Activated naive CD4-positive, alpha-beta T cell treated with anti-CD3 and anti-CD28 coated beads, Interleukin-2, amount 50 U/mL, for 16 hours (primary cell): Measurements from ENCODE around the gene FAM163B.

Experiments
- DNase-seq: peaks from one replicate; pipeline ENCODE4 v3.0.0-alpha.2; 2020

The FAM163B gene

GRCh38 chr9:133538851-133539833, 70.0 kb downstream of the FAM163B start:
- no peak for DNase-seq

- no peak for DNase-seq
Observed at GRCh38 chr9:133538176-133538575, 71.0 kb downstream of the FAM163B start.

- no peak for DNase-seq
Observed at GRCh38 chr9:133537257-133537656, 71.9 kb downstream of the FAM163B start.

DNA sequence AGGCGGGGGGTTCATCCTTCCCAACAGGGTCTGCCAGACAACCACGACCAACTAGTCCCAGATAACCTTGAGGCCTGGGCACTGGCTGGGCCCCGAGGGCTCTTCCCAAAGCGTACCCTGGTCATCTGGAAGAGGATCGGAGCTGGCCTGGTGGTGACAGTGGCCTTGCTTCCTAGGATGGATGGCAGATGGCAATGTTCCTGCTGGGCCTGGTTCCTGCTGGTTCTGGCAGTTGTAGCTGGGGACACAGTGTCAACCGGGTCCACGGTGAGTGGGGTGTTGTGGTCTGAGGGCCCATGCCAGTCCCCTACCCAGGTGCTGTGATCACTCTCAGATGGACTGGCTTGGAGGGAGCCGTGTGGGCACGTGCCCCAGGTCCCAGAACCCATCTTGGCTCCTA, 72.7 kb downstream of the FAM163B start:
- DNase-seq = no peak

DNA sequence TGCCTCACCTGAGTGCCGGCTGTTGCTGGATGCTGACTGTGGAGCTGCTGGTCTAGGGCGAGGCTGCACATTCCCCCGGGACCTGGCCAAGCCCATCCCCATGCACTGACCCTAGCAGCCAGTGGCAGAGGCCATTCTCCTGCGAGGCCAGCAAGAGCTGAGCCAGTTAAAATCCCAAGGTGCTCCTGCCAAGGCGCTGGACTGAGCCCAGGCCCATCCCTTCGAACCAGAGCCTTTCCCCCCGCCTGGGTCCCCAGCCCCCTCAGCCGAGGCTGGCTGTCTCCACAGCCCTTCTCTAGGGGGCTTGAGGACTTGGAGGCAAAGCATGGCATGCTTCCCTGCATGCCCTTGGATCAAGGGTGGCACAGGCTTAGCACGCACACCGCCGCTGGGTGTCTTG, 73.1 kb downstream of the FAM163B start:
- no peak for DNase-seq

- DNase-seq = no peak
Observed at GRCh38 chr9:133535306-133535877, 73.8 kb downstream of the FAM163B start.

GRCh38 chr9:133534346-133535291, 74.6 kb downstream of the FAM163B start, which contains the start of gene ADAMTSL2:
ADAMTSL2 (plus strand) TSS chr9:133534704; CDS start chr9:133536713, 2,009 bp downstream.
- peak; percentile 65 for DNase-seq

- DNase-seq = no peak
Observed at GRCh38 chr9:133533857-133534256, 75.3 kb downstream of the FAM163B start.

DNA sequence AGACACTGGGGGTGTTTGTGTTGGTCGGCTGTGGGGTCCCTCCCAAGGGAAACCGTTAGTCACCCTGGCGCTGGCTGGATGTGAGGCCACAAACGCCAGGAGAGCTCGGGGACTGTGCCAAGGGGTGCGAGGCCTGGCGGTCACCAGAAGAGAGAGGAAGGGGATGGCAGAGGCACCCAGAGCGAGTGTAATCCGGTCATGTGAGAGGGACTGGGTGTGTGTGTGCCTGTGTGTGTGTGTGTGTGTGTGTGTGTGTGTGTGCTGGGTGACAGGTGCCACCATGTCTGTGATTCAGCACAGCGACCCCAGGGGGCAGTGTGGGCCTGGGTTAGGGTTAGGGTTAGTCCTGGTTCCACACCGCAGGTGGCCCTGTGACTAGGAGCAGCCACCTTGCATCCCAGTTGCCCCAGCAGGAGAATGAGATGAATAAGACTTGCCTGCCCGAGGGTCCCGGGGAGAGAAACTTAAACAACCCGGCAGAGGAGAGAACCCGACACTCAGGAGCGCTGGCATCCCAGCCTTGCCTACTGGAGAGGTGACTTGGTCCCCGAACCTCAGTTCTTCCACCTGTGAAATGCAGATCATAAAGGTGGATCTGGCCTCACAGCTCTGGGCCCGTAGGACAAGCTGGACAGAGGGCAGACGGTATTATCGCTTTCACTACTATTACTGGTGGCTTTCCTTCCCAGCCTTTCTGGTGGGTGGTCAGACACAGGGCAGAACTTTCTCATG, 76.1 kb downstream of the FAM163B start:
- peak; percentile 76 for DNase-seq

DNA sequence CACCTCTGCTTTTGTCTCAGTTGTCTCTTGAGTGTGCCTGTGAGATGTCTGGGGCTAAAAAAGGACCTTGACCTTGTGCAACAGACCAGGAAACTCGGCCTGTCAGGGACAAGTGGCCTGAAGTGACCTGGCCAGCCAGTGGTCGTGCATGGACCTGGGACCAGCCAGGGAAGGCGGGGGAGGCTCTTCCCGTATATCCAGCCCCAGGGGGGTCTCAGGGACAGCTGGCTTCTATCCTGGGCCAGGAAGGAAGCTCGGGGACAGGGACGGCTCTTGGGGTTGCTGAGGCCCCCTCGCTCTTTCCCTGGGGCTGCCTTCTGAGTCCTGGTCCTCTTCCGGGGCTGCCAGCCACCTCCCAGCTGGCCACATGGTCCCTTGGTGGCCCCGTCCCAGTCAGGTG, 77.9 kb downstream of the FAM163B start:
- no peak for DNase-seq

GRCh38 chr9:133529874-133530273, 79.3 kb downstream of the FAM163B start:
- DNase-seq = no peak

GRCh38 chr9:133529457-133529856, 79.7 kb downstream of the FAM163B start:
- DNase-seq = no peak

- DNase-seq = no peak
Observed at GRCh38 chr9:133528876-133529241, 80.3 kb downstream of the FAM163B start.

GRCh38 chr9:133528001-133528875, 81.0 kb downstream of the FAM163B start:
- DNase-seq = no peak

DNA sequence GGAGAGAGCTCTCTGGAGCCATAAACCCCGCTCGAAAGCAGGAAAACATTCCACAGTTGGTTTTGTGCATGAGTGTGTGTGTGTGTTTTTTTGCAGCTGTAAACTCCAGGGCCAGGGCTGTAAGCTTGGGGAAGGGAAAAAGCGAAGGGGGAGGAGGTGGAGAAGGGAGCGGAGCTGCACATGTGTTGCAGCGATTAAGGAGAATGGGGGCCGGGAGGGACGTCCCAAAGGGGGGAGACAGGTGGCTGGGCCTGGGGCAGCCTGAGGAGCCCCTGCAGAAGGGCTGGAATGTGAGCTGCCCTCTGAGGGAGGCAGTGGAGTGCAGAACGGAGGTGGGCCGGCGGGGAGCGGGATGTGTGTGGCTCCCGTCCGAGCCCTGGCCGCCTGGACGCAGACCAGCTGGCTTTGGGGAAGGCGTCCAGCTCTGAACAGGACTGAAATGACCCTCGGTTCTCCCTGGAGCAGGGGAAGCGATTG, 81.7 kb downstream of the FAM163B start:
- DNase-seq = no peak
